HEK293 (cell line): ENCODE data around the gene WWOX.

Experiments
- CTCF ChIA-PET: fragments of 350-600 bp; formaldehyde crosslinking; extraction: SDS; loops from one replicate; lab custom pipeline; 2021; ENCODE audit warnings: antibody characterized with exemption; lab: Yijun Ruan, JAX
- POLR2A ChIA-PET: fragments of 300-600 bp; formaldehyde crosslinking; extraction: SDS; loops from one replicate; lab custom pipeline; 2020; ENCODE audit warnings: antibody characterized with exemption, inconsistent platforms; lab: Yijun Ruan, JAX
- H3K27ac ChIP-seq: fragments of 200-500 bp; sonication (Bioruptor generic); 2 replicates; pipeline ENCODE4 v1.5.1; 2014; ENCODE audit warnings: low read depth, low read length, control low read depth, inconsistent platforms; ENCODE audit errors: extremely low read depth
- H3K36me3 ChIP-seq, 2 experiments: fragments of 200-500 bp in 1 of 2; sonication (Bioruptor generic) in 1 of 2; 1 replicate in 1 of 2; 2 replicates in 1 of 2; pipeline ENCODE4 v1.5.1; 2014 to 2017; ENCODE audit warnings: inconsistent platforms in 2 of 2, low read length in 2 of 2; ENCODE audit not compliant: control insufficient read depth in 2 of 2, insufficient read depth in 1 of 2
- H3K4me1 ChIP-seq: fragments of 200-500 bp; sonication (Bioruptor generic); 2 replicates; pipeline ENCODE4 v1.5.1; 2014; ENCODE audit warnings: mild to moderate bottlenecking, low read length, inconsistent platforms; ENCODE audit not compliant: control insufficient read depth, insufficient read depth
- H3K4me3 ChIP-seq: 2 replicates; pipeline ENCODE4 v1.5.1; 2011; ENCODE audit warnings: low read depth, mild to moderate bottlenecking, control low read depth, low read length, moderate library complexity
- H3K9me3 ChIP-seq: fragments of 200-500 bp; sonication (Bioruptor generic); 2 replicates; pipeline ENCODE4 v1.5.1; 2014; ENCODE audit warnings: low read depth, low read length, inconsistent platforms; ENCODE audit not compliant: control insufficient read depth, insufficient read depth
- GLI2 ChIP-seq: fragments of 450-650 bp; formaldehyde crosslinking; IDR thresholded peaks from 2 replicates; pipeline ENCODE4; 2017; ENCODE audit warnings: missing biosample characterization, missing genetic modification characterization, low read depth, borderline replicate concordance
- KLF16 ChIP-seq: fragments of 450-650 bp; formaldehyde crosslinking; IDR thresholded peaks from 2 replicates; pipeline ENCODE4 v1.5.1; 2017; ENCODE audit warnings: missing biosample characterization, missing genetic modification characterization
- KLF7 ChIP-seq: fragments of 450-650 bp; formaldehyde crosslinking; IDR thresholded peaks from 2 replicates; pipeline ENCODE4 v1.5.1; 2016; ENCODE audit warnings: missing biosample characterization, missing genetic modification characterization, borderline replicate concordance
- KLF8 ChIP-seq: fragments of 450-650 bp; formaldehyde crosslinking; IDR thresholded peaks from 2 replicates; pipeline ENCODE4 v1.5.1; 2016; ENCODE audit warnings: missing biosample characterization, missing genetic modification characterization
- MEIS1 ChIP-seq: sonication (generic); formaldehyde crosslinking; IDR thresholded peaks from 2 replicates; pipeline ENCODE4 v1.8.1; 2022; ENCODE audit warnings: missing genetic modification reagents, mild to moderate bottlenecking, borderline replicate concordance
- PBX3 ChIP-seq: sonication (generic); formaldehyde crosslinking; IDR thresholded peaks from 2 replicates; pipeline ENCODE4 v1.8.1; 2022; ENCODE audit warnings: mild to moderate bottlenecking, moderate library complexity, missing genetic modification reagents
- PRDM1 ChIP-seq: fragments of 450-650 bp; formaldehyde crosslinking; IDR thresholded peaks from 2 replicates; pipeline ENCODE4; 2016; ENCODE audit warnings: missing biosample characterization, missing genetic modification characterization
- RBAK ChIP-seq: fragments of 450-650 bp; formaldehyde crosslinking; IDR thresholded peaks from 2 replicates; pipeline ENCODE4 v1.5.1; 2016; ENCODE audit warnings: missing biosample characterization, missing genetic modification characterization
- REPIN1 ChIP-seq: fragments of 450-650 bp; formaldehyde crosslinking; IDR thresholded peaks from 2 replicates; pipeline ENCODE4 v1.5.1; 2017; ENCODE audit warnings: missing biosample characterization, missing genetic modification characterization, low read depth
- SP7 ChIP-seq: fragments of 450-650 bp; formaldehyde crosslinking; IDR thresholded peaks from 2 replicates; pipeline ENCODE4 v1.5.1; 2016; ENCODE audit warnings: missing biosample characterization, missing genetic modification characterization
- YY1 ChIP-seq: fragments of 450-650 bp; formaldehyde crosslinking; IDR thresholded peaks from 2 replicates; pipeline ENCODE4 v1.5.1; 2018; ENCODE audit warnings: missing biosample characterization, missing genetic modification characterization
- ZBTB8A ChIP-seq: fragments of 450-650 bp; formaldehyde crosslinking; IDR thresholded peaks from 2 replicates; pipeline ENCODE4 v1.5.1; 2016; ENCODE audit warnings: missing biosample characterization, missing genetic modification characterization
- ZFHX2 ChIP-seq: fragments of 450-650 bp; formaldehyde crosslinking; conservative IDR thresholded peaks from 2 replicates; pipeline ENCODE4 v1.5.1; 2016; ENCODE audit warnings: missing biosample characterization, missing genetic modification characterization
- ZIC2 ChIP-seq: fragments of 450-650 bp; formaldehyde crosslinking; IDR thresholded peaks from 2 replicates; pipeline ENCODE4 v1.5.1; 2016; ENCODE audit warnings: missing biosample characterization, missing genetic modification characterization
- ZNF155 ChIP-seq: fragments of 450-650 bp; formaldehyde crosslinking; IDR thresholded peaks from 2 replicates; pipeline ENCODE4 v1.5.1; 2016; ENCODE audit warnings: missing biosample characterization, missing genetic modification characterization
- ZNF2 ChIP-seq: fragments of 450-650 bp; formaldehyde crosslinking; IDR thresholded peaks from 2 replicates; pipeline ENCODE4 v1.5.1; 2016; ENCODE audit warnings: missing biosample characterization, missing genetic modification characterization
- ZNF292 ChIP-seq: fragments of 450-650 bp; formaldehyde crosslinking; IDR thresholded peaks from 2 replicates; pipeline ENCODE4 v1.5.1; 2016; ENCODE audit warnings: low read depth, missing biosample characterization, missing genetic modification characterization, borderline replicate concordance
- ZNF324 ChIP-seq: fragments of 450-650 bp; formaldehyde crosslinking; IDR thresholded peaks from 2 replicates; pipeline ENCODE4 v1.5.1; 2016; ENCODE audit warnings: missing biosample characterization, missing genetic modification characterization
- ZNF449 ChIP-seq: fragments of 450-650 bp; formaldehyde crosslinking; IDR thresholded peaks from 2 replicates; pipeline ENCODE4 v1.5.1; 2017; ENCODE audit warnings: missing biosample characterization, mild to moderate bottlenecking, missing genetic modification characterization, moderate library complexity
- ZNF510 ChIP-seq: fragments of 450-650 bp; formaldehyde crosslinking; IDR thresholded peaks from 2 replicates; pipeline ENCODE4 v1.5.1; 2018; ENCODE audit warnings: mild to moderate bottlenecking, missing genetic modification characterization, missing biosample characterization; ENCODE audit not compliant: insufficient replicate concordance
- ZNF521 ChIP-seq: fragments of 450-650 bp; formaldehyde crosslinking; IDR thresholded peaks from 2 replicates; pipeline ENCODE4 v1.5.1; 2017; ENCODE audit warnings: missing biosample characterization, mild to moderate bottlenecking, missing genetic modification characterization
- ZNF561 ChIP-seq: fragments of 450-650 bp; IDR thresholded peaks from 2 replicates; pipeline ENCODE4 v1.5.1; 2018; ENCODE audit warnings: missing biosample characterization, missing genetic modification characterization, borderline replicate concordance
- ZNF580 ChIP-seq: fragments of 450-650 bp; formaldehyde crosslinking; IDR thresholded peaks from 2 replicates; pipeline ENCODE4 v1.5.1; 2016; ENCODE audit warnings: missing biosample characterization, missing genetic modification characterization
- ZNF585B ChIP-seq: fragments of 450-650 bp; formaldehyde crosslinking; IDR thresholded peaks from 2 replicates; pipeline ENCODE4 v1.5.1; 2016; ENCODE audit warnings: missing biosample characterization, missing genetic modification characterization
- ZNF610 ChIP-seq: fragments of 450-650 bp; formaldehyde crosslinking; IDR thresholded peaks from 2 replicates; pipeline ENCODE4 v1.5.1; 2016; ENCODE audit warnings: missing biosample characterization, missing genetic modification characterization, borderline replicate concordance
- ZNF624 ChIP-seq: fragments of 450-650 bp; formaldehyde crosslinking; IDR thresholded peaks from 2 replicates; pipeline ENCODE4 v1.5.1; 2017; ENCODE audit warnings: missing biosample characterization, missing genetic modification characterization
- ZNF658 ChIP-seq: fragments of 450-650 bp; formaldehyde crosslinking; IDR thresholded peaks from 2 replicates; pipeline ENCODE4; 2016; ENCODE audit warnings: missing biosample characterization, missing genetic modification characterization
- ZXDB ChIP-seq: fragments of 450-650 bp; formaldehyde crosslinking; IDR thresholded peaks from 2 replicates; pipeline ENCODE4 v1.5.1; 2016; ENCODE audit warnings: missing biosample characterization, missing genetic modification characterization
- TF ChIP-seq, protein P1 (sequence below): fragments of 450-650 bp; formaldehyde crosslinking; IDR thresholded peaks from 2 replicates; pipeline ENCODE4 v1.5.1; 2016; ENCODE audit warnings: missing biosample characterization, missing genetic modification characterization

WWOX gene

GRCh38 chr16:78184238-78185183 is 85.1 kb downstream of the WWOX start (continued):
- no peak for TF ChIP-seq ZFHX2 (tag by site-specific recombination)
- TF ChIP-seq ZNF324 (tag by site-specific recombination) = peak; percentile 41; the same call in 1 of the 2 replicates
- TF ChIP-seq GLI2 (tag by site-specific recombination) = peak; percentile 70; the same call in 1 of the 2 replicates
- peak; percentile 62 for TF ChIP-seq SP7 (tag by site-specific recombination)
- TF ChIP-seq ZNF561 (tag by site-specific recombination) = peak; percentile 95
- peak; percentile 37; the same call in 1 of the 2 replicates for TF ChIP-seq ZBTB8A
- TF ChIP-seq ZNF580 (tag by site-specific recombination) = peak; percentile 84; the same call in 1 of the 2 replicates
- peak; percentile 19; the same call in 1 of the 2 replicates for TF ChIP-seq KLF7 (tag by site-specific recombination)
- no peak for TF ChIP-seq ZNF155 (tag by site-specific recombination)
- TF ChIP-seq ZNF585B (tag by site-specific recombination) = no peak
- 0 out of 2 replicates have a peak, but pooled peaks have one; percentile 56 for TF ChIP-seq ZNF610 (tag by site-specific recombination)
- TF ChIP-seq ZXDB (tag by site-specific recombination) = peak; percentile 91
- TF ChIP-seq MEIS1 (CRISPR knock-in tag) = no peak
- TF ChIP-seq ZNF2 (tag by site-specific recombination) = peak; percentile 58; the same call in 1 of the 2 replicates
- peak; percentile 19; the same call in 1 of the 2 replicates for TF ChIP-seq ZIC2 (tag by site-specific recombination)

DNA sequence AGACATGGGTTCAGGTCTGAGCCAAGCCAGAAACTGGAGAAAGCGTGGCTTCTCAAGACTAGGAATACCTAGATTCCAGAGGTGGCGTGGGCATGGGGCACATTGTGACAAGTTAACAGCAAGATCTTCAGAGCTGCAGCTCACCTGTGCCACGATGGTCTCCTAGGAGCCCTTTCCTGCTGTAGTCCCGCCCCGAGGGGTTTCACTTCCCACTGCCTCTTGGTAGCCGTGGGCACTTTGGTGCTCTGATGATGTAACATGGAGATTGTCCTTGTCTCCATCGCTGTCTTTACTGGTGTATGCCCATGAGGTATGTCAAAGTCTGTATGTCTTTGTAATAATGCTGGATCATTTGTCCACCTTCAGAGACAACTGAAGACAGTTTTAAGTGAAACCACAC is 89.7 kb downstream of the WWOX start:
- no peak for TF ChIP-seq ZNF624 (tag by site-specific recombination)
- no peak for TF ChIP-seq REPIN1 (tag by site-specific recombination)
- TF ChIP-seq MEIS1 (CRISPR knock-in tag) = no peak
- no peak for TF ChIP-seq ZNF292 (tag by site-specific recombination)
- no peak for TF ChIP-seq PBX3 (CRISPR knock-in tag)
- no peak for TF ChIP-seq ZNF449
- TF ChIP-seq KLF16 (tag by site-specific recombination) = no peak
- no peak for TF ChIP-seq KLF8
- TF ChIP-seq, protein P1, sequence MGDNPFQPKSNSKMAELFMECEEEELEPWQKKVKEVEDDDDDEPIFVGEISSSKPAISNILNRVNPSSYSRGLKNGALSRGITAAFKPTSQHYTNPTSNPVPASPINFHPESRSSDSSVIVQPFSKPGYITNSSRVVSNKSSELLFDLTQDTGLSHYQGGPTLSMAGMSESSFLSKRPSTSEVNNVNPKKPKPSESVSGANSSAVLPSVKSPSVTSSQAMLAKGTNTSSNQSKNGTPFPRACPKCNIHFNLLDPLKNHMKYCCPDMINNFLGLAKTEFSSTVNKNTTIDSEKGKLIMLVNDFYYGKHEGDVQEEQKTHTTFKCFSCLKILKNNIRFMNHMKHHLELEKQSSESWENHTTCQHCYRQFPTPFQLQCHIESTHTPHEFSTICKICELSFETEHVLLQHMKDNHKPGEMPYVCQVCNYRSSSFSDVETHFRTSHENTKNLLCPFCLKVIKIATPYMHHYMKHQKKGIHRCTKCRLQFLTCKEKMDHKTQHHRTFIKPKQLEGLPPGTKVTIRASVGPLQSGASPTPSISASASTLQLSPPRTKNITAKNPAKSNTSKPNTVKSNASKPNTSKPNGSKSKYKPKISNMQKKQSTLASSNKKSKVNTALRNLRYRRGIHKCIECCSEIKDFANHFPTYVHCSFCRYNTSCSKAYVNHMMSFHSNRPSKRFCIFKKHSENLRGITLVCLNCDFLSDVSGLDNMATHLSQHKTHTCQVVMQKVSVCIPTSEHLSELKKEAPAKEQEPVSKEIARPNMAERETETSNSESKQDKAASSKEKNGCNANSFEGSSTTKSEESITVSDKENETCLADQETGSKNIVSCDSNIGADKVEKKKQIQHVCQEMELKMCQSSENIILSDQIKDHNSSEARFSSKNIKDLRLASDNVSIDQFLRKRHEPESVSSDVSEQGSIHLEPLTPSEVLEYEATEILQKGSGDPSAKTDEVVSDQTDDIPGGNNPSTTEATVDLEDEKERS (tag by site-specific recombination) = no peak
- TF ChIP-seq ZNF658 (tag by site-specific recombination) = no peak
- TF ChIP-seq ZNF521 (tag by site-specific recombination) = no peak
- no peak for TF ChIP-seq RBAK (tag by site-specific recombination)
- TF ChIP-seq PRDM1 (tag by site-specific recombination) = no peak
- no peak for TF ChIP-seq YY1 (tag by site-specific recombination)
- TF ChIP-seq ZNF510 = no peak
- H3K27ac ChIP-seq = no peak overlapping the region
- CTCF ChIA-PET = no interaction called here
- H3K4me1 ChIP-seq = peaks cover 7% of the 10 kb centered on the region; the same call in 1 of the 2 replicates
- no peaks in the 10 kb centered on the region for H3K36me3 ChIP-seq
- POLR2A ChIA-PET = no interaction called here
- no peak overlapping the region for H3K4me3 ChIP-seq
- H3K9me3 ChIP-seq = no peaks in the 10 kb centered on the region
